Medulla oblongata (tissue), 1 donor: ENCODE measurements around the gene IL4I1.

Source experiments
- DNase-seq: peaks from one replicate; pipeline ENCODE4 v3.0.0-alpha.2; 2015; ENCODE audit errors: extremely low spot score

The IL4I1 gene

DNA sequence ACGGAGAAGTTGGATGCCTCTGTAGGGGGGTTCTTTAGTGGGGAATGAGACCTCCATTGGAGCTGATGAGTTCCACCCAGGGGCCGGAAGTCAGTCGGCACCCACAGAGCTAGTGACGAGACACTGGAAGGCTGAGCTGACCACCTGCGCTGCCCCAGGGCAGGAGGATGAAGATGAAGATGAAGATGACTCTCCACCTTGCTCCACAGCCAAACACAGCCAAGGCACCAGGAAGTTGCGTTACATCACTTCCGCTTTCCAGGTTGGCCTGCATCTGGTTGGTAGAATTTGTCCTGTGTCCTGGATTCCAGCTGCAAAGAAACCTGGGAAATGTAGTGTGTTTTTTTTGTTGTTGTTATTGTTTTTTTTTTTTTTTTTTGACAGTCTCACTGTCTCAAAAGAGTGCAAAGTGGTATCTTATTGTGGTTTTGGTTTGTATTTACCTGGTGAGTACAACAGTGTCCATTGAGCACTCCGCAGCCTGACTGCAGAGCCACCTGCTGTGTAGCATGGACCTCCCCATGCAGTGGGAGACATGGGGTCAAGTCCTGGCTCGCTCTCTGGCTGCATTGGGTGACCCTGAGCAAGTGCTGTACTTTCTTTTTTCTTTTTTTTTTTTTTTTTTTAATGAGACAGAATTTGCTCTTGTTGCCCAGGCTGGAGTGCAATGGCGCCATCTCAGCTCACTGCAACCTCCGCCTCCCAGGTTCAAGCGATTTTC, 17.3 kb downstream of the IL4I1 start:
- DNase-seq, result no peak

DNA sequence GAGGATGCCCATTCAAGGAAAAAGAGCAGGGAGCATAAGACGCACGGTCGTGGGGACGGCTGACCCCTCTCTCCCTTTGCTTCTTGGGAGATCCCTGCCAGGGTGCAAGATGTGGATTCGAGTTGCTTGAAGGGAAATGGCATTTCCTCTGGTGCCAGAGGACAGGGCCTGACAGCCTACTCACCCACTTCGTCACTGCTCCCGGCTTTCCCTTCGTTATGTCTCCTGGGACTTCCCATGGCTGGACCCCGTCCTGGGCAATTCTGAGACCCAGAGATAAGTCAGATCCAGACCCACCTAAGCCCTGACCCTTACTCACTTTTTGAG, 18.0 kb downstream of the IL4I1 start:
- no peak for DNase-seq

DNA sequence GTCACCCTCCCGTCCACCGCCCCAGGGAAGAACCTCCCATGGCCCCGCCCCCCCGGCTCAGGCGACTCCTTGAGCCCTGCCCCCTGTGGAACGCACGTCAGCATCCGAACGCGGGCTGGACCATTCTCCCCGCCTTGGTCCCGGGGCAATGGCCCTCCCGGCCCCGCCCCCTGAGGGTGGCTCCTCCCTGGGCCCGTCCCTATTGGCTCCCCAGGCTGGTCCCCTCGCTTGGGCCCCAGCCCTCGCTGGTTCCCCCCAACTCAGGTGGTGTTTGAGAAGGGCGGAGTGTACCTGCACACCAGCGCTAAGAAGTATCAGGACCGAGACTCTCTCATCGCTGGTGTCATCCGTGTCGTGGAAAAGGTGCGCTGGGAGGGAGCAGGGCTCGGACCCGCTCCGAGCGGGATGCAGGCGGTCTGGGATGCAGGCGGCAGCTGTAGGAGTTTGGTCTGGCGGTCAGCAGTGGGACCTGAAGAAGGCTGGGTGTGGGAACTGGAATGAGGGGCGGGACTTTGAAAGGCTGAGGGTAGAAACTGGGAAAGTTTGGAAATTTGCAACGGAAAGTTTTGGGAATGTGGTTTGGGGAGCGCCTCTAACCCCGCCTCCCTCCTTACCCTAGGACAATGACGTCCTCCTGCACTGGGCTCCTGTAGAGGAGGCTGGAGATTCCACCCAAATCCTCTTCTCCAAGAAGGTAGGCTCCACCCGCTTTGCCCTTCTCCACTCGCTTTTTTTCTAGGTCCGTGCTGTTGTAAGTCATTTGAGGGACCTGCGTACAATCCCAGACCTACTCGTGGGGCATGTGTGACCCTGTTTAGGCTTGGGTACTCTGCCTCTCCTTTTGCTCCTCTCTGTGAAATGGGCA, 18.6 kb downstream of the IL4I1 start:
- peak; percentile 98 for DNase-seq

DNA sequence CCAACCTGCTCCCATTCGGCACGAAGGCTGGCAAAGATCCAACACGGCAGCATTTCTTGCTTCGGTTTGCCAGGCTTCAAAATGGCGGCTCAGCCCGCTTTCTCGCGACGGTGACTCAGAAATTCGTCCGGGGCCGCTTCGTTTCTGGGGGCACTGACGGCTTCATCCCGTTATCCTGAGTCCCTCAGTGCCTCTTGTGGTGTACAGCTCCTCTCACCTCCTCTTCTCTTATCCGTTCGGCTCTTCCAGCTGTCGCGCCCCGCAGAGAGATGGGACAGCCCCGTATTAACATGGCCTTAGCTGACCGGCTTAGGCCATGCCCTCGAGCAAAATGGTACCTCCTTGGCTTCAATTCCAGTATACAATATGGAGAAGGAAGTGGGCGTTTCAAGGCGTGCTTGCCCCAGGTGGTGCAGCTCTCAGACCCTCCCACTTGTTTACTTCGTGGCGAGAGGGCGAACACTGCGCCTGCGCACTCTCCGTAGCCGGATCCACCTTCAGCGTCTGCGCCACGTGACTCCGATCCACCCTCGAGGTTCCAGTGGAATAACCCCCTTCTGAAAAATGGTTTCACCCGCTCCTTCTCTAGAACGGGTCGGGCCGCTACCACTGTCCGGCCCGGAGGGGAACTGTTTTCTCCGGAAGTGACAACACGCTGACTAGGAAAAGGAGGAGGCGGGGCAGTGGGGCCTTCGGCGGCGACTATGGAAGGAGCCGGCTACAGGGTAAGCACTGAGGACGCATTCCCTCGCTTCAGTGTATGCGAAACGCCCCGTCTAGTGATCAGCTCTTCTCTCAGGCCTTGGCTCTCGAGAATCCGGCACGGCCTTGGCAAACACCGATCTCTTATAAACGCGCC, 19.4 kb downstream of the IL4I1 start, which contains the start of the genes AKT1S1 and TBC1D17:
Gene AKT1S1, minus strand, starts transcription at position 336 of the 859 bp plus-strand sequence. CDS start 4,060 bp downstream, outside the sequence.
Gene TBC1D17, plus strand, starts transcription at position 683 of the 859 bp plus-strand sequence. Its CDS starts 22 bp downstream, at position 705.
- DNase-seq, result peak; percentile 100

DNA sequence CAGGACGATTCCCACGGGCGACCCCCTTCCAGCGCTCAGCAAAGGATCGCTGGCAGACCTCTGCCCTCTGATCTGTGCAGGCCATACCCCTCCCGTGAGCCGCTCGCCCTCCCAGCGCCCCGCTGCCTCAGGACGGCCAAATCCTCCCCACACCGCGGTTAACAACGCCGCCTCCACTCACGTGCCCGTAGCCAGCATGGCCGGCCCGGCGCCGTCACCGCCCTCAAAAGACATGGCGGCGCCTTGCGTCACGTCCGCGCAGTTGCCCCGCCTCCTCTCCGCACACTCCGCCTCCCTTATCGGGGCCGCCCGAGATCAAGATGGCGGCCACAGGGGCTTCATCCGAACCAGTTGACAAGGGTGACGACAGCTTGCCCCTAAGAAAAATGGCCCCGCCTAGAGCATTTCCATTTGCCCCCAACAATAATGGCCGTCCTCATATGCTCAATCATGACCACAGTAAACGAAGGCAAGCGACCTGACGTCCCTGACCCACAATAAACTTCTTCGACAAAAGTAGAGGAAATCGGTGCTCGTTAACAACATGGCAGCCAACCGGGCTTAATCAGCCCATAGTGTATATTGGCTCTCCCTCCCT, 20.2 kb downstream of the IL4I1 start:
- peak; percentile 100 for DNase-seq

DNA sequence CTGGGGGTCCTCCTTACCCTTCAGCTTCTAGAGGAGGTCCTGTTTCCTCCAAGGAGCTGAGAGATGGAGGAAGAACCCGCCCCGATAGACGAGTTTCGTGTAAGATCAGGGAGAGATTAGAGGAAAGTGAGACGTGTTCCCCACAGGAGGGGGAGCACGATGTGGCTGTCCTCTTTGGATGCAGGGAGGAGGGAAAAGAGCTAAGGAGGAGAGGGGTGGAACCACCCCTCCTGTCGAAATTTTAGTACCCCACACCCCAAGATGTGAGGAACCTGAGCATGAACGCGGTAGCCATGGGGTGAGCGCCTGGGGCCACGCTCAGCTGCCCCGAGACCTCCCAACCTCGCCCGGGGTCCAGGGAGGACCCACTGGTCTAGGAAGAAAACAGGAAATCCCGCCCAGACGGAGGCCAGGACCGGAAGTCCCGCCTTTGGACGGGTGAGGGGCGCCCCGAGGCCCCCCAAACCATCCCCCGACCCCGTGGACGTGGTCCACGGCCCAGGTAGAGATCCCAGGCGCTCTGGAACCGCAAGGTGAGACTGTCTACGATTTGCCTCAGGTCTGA, 20.7 kb downstream of the IL4I1 start:
- peak; percentile 73 for DNase-seq

DNA sequence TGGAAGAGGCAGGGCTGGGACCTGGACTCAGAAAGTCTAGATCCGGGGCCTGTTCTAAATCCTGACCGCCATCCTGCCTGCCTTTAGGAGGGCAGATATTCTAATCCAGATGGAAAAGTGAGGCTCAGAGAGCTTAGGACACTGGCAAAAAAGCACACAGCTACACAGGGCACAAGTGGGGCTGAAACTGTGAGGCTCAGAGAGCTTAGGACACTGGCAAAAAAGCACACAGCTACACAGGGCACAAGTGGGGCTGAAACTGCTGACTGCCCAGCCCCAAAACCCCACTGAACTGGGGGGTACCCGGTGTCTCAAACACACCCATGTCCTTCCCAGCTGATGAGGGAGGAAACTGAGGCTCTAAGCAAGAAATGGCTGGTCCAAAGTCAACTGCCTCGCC, 21.5 kb downstream of the IL4I1 start:
- no peak for DNase-seq

DNA sequence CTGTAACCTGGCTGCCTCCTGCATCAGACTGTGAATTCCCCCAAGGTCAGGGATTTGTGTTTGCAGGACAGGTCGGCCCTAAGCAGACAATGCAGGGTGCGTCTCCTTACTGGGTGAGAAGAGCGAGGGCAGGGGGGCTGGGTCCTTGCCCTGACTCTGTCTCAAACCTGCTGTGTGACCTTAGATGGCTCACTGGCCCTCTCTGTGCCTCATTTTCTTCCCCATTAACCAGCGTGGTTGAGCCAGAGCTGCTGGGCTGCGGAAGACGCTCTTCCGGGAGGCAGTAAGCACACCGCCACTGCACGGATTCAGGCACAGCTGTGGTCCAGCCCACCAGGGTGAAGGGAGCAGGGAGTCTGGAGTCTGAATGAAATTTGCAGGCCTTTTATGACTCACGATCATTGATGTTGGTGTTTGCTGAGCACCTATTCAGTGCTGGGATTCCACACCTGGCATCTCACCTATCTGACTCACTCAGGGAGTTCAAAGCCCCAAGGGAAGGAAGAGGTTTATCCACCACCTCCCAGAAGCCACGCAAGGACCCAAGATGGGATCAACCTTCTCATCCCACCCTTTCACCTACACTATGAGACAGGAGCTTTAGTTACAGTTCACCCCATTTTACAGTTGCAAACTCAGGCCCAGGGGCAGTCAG, 22.1 kb downstream of the IL4I1 start:
- no peak for DNase-seq

DNA sequence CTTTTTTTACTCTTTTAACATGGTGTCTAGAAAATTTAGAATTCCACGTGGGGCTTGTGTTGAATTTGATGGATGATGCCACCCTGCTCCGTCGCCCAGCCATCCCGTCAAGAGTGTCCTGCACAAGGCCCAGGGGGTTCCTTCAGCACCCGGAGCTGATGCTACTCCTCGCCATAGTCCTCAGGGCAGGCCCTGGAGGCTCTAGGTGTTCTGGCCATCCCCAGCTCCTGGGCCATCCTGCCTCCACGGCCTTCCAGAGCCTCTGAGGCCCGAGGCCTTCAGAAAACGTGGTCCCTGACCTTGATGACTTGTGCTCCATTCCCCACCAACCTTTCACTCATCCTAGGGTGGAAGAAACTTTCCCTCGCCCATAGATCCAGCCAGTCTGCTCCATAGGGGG, 22.9 kb downstream of the IL4I1 start:
- no peak for DNase-seq

DNA sequence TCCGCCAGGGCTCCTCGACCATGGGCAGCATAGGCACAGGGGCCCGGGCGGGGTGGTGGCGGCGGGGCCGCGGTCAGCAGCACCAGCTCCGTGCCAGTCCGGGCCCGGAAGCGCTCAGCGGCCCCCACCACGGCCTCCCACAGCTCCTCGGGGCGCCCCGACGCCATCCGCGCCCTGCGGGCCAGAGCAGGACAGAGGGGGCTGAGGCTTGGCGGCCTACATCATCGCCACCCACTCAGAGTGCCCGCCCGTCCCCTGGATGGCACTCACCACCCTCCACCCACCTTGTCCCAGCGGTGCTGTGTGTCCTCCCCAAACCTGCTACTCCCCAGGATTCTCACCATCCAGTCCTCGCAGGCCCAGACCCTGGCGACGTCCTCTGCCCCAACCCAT, 23.6 kb downstream of the IL4I1 start:
- no peak for DNase-seq

DNA sequence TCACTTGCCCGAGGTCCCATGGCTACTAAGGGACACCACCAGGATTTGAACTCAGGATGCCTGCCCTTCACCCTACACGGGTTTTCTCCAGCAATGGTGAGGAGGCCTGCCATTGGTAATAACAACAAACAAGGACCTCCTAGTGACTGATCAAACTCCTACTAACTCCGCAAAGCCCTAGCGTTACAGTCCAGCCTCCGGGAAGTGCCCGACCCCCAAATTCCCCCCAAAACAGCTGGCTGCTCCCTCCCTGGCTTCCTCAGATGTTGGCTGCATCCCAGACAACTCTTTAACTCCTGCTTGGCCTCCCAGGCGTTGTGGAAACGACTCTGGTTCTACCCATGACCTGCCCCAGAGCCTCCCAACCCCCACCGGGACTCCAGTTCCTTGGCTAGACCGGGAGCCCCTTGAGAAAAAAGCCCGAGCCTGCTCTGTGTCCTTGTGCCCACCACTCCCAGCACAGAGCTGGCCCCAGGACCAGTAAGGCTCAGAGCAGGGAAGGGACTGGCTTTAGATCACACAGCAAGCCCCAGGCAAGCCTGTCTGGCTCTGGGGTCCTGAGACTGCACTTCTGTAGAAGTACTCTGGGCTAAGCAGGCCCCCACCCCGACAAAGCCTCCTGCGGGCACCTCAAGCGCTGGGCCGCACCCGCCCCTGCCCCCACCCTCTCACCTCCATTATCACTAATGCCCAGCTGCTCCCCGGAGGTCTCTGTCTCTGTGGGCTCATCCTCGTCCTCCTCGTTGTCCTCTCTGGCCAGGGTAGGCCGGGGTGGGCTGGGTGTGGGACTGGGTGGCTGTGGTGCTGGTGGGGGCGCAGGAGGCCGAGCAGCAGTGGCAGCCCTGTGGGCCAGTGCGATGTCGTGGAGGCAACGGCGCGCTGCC, 24.2 kb downstream of the IL4I1 start:
- no peak for DNase-seq

DNA sequence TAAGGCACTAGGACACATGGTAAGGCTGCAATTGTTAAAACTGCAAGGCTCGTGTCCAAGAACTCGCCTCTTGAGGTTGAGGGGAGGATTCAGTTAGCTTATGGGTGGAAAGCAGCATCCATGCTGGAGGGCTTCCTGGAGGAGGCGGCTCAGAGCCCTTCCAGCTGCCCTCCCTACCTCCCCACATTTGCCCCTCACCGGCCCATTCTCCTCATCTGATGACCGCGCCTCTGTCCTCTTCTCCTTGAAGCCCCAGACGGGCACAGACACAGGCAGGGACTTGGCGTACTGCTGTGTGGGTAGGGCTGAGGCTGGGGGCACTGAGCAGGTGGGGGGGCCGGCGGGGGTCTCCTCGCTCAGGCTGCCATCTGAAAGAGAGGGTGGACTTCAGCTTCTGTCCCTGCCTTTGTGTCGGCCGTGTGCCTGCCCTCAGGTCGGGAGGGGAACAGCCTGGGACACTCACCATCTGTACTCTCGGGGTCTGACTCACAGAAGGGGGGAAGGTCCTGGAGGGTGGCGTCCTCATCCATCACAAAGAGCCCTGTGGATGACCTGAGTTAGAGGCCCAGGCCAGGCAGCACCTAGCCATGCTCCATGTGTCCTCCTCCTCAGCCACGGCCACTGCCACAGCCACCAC, 25.2 kb downstream of the IL4I1 start:
- no peak for DNase-seq

DNA sequence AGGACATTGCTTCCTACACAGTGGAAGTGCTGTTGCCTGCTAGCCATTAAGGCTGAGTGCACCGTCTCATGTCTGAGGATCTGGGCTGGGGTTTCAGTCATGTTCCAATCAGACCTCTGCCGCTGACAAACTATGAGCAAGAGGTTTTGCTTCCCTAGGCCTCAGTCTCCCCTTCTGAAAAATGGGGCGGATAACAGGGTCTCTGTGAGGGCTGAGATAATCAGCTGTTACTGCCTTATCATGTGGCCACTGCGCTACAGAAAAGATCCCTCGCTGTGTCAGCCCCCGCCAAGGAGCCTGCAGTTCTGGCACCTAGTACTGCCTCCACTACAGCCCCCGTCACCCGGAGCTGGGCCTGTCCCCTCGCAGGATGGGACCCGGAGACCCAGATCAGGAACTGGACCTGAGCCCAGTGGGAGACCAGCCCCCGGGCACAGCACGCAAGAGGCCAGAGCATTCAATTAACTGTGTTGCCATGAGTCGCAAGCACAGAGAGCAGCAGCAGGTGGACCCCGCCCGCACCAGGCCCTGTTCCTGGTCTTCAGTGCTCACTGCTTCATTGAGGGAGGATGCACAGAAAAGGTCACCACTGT, 26.3 kb downstream of the IL4I1 start:
- DNase-seq, result no peak

DNA sequence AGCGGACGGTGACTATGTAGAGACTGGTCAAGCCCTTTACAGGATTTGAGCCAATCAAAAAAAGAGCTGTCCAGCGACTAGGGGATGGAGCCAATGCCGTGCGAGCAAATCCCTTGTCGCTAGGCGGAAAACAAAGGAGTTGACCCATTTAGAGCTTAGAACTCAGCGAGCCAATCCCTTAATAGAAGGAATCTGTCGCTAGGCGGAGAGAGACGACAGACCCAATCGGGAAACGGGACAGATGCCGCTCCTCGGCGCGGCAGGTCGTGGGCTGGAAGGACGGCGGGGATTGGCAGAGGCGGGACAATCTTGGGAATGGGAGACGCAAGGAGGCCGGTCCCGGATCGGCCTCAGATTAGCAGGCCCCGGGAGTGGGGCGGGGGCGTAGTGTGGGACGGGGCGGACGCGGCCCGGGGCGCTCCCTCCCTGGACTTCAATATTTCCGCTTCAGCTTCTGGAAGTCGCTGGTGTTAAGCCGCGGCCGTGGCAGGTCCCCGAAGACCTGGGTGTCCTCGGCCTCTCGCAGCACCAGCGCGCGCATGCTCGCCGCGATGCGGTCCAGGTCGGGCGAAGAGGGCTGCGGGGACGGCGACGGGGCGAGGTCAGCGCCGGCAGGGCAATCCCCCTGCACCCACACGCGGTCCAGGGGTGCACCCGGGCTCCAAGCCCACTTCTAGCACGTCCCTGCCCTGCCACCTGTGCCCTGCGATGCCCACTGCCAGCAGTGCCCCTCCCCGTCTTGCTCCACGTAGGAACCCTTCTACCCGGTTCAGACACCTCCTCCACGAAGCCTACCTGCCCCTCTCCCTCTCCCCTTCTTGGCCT, 27.0 kb downstream of the IL4I1 start:
- DNase-seq, result peak; percentile 100

DNA sequence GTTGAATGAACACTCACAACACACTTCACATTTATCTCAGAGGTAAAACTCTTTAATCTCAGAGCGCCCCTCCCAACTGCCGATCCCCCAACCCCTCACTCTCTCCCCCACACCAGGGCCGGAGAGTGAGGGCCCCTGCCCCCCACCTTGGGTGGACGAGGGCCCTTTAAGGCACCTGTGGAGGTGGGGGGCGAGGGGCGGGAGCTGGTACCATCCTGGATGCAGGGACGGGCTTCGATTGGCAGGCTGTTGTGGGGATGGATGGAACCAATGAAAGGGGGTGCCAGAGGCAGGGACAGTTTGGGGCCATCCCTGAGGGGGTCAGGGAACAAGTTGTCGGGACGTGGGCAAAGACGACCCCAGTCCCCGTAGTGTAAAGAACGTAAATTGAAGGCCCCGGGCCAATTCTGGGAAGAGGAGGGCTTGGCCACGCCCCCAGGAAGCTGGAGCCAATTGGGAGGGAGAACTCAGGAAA, 27.6 kb downstream of the IL4I1 start:
- no peak for DNase-seq

DNA sequence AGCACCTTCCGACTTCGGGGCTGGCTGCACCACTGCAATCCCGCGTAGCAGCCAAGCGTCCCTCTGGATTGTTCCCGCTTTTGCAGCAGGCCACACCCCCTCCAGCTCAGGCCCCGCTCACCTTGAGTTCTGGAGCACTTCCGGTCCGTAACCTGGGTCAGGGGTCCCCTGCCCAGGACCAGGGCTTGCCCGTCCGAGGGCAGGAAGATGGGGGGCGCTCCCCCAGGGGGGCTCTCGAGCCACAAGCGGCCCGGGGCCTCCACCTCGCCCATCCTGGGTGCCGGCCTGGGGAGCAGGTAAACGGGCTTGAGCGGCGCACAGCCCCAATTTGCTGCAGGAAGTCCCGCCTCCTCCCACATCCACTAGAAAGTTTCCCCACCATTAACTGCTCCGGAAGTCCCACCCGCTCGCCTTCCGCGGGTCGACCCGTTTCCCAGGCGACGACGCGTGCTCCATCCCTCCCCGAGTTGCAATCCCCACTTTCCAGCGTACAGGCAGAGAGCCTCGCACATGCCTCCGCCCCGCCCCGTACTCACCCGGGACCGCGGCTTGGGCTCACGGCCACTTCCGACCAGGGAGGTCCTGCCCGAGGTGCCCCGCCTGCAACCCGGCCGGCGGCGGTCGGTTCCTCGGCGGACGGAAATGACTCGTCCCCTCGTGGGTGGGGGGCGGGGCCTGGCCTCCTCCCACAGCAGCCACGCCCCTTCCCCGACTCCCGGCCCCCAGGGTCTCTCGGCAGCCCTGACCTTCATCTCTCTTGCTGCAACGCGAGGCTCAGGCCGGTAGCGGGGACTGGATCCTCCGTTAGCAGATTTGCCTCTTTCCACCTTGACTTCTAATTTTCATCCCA, 29.5 kb downstream of the IL4I1 start, which contains the start of gene PNKP:
Gene PNKP, minus strand, starts transcription at position 644 of the 850 bp plus-strand sequence. Its CDS starts 372 bp downstream, at position 272.
- peak; percentile 94 for DNase-seq

DNA sequence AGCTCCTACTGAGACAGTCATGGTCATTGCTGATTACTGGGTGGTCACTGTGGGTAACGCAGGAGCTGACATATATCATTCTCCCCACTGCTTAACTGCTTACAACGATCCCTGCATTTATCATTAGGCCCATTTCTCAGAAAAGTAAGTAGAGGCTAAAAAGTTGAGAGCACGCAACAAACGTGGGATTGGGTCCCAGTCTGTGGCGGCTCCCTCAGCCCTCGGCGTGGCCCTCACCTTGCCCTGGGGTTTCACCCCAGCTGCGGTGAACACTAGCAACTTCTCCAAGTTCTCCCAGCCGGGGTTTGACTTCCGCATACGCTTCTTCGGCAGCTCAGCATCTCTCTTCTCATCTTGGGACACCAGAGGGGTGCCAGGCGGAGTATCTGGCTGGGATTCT, 31.8 kb downstream of the IL4I1 start:
- DNase-seq, result no peak
